Head of caudate nucleus (tissue), 42 donors: ENCODE measurements around the gene FBXL13.
A peak's percentile ranks its signal among the peaks of the same experiment; 100 is the strongest.
"Not testable (repeated sequence)": the region's sequence is repeated elsewhere in the genome, so short reads cannot be mapped to it uniquely, and the experiment has no call there.

Experiments
- DNase-seq, 42 donors: peaks; one replicate each; pipeline versions ENCODE4 v3.0.0 to v3.0.0-alpha.2; 2020 to 2021; ENCODE audit warnings: mixed read lengths in 7 of 42
- intact Hi-C: fragments of 100-400 bp; cut with DNase I; formaldehyde crosslinking; loops from one replicate; pipeline ENCODE4 v1.15.0; 2022

Gene FBXL13

GRCh38 chr7:102849538-102849937 is 225.1 kb downstream of the FBXL13 start:
- intact Hi-C loops = no loop called here
- no peak for DNase-seq

GRCh38 chr7:102849079-102849478 is 225.5 kb downstream of the FBXL13 start:
- intact Hi-C loops = no loop called here
- no peak for DNase-seq

DNA sequence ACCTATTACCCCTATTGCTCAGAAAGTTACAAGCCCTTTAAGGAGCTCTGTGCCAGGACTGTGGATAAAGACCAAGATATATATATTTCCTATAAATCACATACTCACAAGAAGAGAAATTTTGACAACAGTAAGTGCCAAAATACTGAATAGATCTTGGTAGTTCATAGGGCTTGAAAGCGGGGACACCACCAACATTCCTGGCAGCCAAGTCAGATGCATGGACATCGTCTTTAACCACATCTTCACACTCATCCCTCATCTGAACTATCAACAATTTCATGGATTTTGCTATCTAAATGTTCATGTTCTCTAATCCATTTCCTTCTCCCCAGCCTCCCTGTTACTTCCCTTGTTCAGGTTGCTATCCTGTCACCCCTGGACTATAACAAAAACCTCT is 229.2 kb downstream of the FBXL13 start:
- intact Hi-C loops = no loop called here
- DNase-seq = no peak

GRCh38 chr7:102843850-102844249 is 230.7 kb downstream of the FBXL13 start:
- intact Hi-C loops = no loop called here
- no peak for DNase-seq

DNA sequence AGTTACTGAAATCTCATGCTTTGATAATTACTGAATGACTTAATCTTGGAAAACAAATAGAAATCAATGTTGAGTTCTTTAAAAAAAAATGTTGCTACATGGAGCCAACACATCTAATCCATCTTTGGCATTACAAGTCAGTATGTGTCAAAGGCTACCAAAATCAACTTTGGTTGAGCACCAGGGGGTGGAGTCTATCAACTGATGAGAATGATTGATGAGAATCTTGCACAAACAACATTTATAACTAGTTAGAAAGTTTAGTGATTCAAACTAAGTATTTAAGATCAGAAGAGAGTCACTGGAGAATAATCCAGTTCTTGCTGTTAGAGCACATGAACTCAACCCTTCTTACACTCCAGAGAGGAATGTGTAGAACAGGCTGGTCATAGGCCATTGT is 232.3 kb downstream of the FBXL13 start:
- intact Hi-C loops = no loop called here
- DNase-seq = no peak

- intact Hi-C loops = no loop called here
- peak in 13 of 42 donors; percentile 2 to 51 (median 18) for DNase-seq
These were observed 233.3 kb downstream of the FBXL13 start for GRCh38 chr7:102841290-102841689.

DNA sequence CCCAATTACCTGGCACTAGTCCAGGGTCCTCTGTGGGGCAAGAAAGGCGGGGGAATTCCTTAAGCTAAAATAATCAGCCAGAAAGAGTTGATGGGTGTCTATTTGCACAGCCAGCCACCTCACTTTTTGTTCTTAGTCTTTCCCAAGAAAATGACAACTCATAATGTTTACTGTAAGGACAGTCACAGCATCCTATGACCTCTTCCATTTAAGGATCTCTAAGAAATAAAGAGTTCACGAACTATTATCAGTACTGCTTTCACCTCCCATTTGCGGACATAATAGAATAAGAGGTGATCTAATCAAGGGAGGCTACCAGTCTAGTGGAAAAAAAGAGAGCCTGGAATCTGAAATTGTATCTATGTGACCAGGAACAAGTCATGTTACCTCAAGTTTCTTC is 234.2 kb downstream of the FBXL13 start:
- intact Hi-C loops = no loop called here
- DNase-seq = no peak

- DNase-seq, intact Hi-C loops: not testable (repeated sequence)
These were observed 236.0 kb downstream of the FBXL13 start for GRCh38 chr7:102838572-102839101.

DNA sequence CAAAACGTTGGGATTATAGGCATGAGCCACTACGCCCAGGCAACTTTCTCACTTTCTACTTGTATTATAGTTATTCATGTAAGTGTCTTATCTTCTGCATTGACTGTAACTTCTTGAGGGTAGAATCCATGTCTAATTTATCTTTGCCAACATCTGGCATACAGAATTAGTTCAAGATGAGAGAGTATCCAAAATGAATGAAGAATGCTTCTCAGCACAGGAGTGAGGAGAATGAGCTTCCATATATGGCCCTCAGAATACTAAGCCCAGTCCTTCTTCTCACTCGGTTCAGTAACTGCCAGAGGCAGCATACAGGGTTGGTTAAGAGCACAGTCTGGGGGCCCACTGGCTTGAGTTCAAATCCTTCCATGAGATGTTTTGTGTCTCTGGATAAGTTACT is 236.8 kb downstream of the FBXL13 start:
- intact Hi-C loops = no loop called here
- no peak for DNase-seq

DNA sequence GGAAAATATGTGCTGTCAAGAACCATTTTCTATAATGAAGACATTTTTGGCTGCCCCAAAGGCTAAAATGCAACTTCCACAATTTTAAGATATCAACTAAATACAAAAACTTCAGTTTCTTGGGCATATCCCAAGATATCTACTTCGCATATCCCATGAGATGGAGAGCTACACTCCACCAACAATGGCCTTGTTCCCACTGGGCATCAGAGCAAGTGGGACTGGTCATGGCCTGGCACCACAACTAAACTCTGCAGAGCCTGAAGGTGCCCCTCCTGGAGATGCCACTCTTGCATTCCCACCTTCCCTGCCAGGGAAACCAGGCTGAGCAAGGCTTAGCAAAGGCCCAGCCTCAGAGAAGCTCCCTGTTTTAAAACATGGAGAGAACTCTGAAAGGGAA is 237.6 kb downstream of the FBXL13 start:
- intact Hi-C loops = no loop called here
- no peak for DNase-seq

DNA sequence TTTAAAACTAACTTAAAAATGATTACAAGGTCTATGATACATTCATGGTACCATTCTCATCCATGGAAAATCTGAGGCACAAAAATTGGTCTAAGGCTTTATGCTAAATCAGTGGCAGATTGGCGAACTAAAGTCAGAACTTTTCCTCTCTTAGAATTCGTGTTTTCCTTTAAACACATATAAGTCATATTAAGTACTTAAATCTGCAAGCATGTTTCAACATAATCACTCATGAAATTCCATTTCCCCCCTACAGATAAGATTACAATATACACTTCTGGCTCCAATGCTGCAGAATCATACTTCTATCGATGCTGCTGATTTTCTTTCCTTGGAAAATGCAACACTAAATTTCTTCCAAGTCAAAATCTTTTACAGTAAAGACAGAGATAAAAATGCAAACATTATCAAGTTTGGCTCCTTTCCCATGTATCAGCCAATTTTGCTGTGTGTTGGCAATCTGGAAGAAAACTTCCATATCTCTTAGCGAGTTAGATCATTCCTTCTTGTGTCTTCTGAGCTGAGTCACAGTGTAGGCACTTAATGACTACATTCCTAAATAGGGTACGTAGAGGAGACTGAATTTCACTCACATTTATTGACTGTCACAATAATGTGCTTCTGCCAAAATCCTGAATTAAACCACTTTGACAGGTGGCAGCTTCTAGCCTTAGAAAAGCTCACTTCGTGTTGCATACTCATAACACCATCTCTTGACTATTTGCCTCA is 238.2 kb downstream of the FBXL13 start:
- intact Hi-C loops = no loop called here
- DNase-seq = peak in 2 of 42 donors; percentile 39 to 52

- intact Hi-C loops = no loop called here
- DNase-seq = no peak
These were observed 239.6 kb downstream of the FBXL13 start for GRCh38 chr7:102834999-102835398.

- intact Hi-C loops = no loop called here
- no peak for DNase-seq
These were observed 240.1 kb downstream of the FBXL13 start for GRCh38 chr7:102834466-102834865.

DNA sequence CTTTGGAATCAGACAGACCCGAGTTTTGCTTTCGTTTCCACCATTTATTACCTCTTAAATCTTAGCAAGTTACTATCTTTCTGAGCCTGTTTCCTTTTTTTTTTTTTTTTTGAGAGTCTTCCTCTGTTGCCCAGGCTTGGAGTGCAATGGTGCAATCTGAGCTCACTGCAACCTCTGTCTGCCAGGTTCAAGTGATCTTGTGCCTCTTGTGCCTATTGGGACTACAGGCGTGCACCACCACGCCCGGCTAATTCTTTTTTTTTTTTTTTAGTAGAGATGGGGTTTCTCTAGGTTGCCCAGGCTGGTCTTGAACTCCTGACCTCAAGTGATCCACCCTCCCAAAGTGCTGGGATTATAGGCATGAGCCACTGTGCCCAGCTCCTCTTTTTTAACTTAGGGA is 241.3 kb downstream of the FBXL13 start:
- intact Hi-C loops = no loop called here
- no peak for DNase-seq

- DNase-seq = no peak
These were observed 241.9 kb downstream of the FBXL13 start for GRCh38 chr7:102832674-102833073.

DNA sequence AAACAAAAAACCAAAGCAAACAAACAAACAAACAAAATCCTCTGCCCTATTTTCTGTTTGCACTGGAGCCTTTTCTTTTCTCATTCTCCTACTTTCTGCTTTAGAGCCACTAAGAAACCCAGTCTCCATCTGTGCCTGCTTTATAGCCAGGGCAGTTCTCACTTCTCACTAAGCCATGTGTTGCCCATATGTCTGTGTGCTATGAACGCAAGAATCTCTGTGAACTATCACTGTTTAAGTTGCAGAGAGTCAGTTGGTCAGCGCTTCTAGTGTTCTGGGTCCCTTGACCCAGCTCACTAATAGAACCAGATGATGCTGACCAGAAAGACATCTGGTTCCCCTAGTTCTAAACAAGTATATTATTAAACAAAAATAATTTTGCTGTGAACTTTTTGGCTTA is 244.4 kb downstream of the FBXL13 start:
- DNase-seq = no peak
- intact Hi-C loops = no loop called here

More at GRCh38 chr7:102832674-102833073, 241.9 kb downstream of the FBXL13 start:
- intact Hi-C loops = no loop called here

DNA sequence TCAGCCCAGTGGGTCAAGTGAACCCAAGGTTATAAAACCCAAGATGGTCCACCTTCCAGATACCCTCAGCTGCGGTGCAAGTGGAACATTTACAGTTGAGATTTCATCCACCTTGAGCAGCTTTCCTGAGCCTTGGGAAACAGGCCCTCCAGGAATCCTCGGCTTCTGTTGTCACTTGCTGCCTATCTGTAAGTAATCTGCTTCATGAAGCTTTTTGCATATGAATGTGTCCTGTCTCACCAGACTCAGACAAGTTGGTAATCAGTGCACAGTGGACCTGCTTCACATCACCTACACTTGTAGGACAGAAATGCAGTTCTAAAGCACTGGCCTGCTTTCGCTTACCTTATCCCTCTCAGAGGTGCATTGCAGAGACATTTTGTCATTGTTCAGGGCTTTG is 245.5 kb downstream of the FBXL13 start:
- intact Hi-C loops = no loop called here
- DNase-seq = no peak

- intact Hi-C loops = no loop called here
- DNase-seq = no peak
These were observed 246.3 kb downstream of the FBXL13 start for GRCh38 chr7:102828286-102828685.

- DNase-seq = no peak
- intact Hi-C loops = no loop called here
These were observed 251.0 kb downstream of the FBXL13 start for GRCh38 chr7:102823390-102824119.

GRCh38 chr7:102821994-102822747 is 252.4 kb downstream of the FBXL13 start:
- DNase-seq = no peak
- intact Hi-C loops = no loop called here
